NCI-H146 treated with DMSO at 0.1 percent for 48 hours (cell line): Measurements from ENCODE around the gene MRRF.
"Not testable (repeated sequence)": the region's sequence is repeated elsewhere in the genome, so short reads cannot be mapped to it uniquely, and the experiment has no call there.

Experiments
- DNase-seq: peaks from one replicate; lab custom pipeline; 2025; ENCODE audit not compliant: unreplicated experiment; lab: John Stamatoyannopoulos, UW

Gene MRRF

DNA sequence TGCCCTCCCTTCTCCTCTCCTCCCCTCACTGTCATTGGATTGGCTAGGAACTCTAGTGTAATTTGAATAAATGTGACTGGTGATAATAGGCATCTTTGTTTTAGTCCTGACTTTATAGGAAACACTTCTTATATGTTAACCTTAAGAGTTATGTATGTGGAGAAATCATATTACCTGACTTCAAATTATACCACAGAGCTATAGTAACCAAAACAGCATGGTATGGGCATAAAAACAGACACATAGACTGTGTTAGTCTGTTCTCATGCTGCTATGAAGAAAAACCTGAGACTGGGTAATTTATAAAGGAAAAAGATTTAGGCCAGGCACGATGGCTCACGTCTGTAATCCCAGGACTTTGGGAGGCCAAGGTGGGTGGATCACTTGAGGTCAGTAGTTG is 9.4 kb downstream of the MRRF start:
- no peak for DNase-seq

DNA sequence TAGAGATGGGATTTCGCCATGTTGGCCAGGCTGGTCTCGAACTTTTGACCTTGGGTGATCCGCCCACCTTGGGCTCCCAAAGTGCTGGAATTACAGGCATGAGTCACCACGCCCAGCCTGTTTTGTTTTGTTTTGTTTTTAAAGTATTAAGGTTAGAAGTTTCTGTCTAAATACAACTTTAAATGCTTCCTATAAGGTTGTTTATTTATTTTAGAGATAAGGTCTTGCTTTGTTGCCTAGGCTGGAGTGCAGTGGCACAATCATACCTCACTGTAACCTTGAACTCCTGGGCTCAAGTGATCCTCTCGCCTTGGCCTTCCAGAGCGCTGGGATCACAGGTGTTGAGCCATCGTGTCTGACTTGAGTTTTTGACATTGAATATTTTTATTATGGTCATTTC is 11.4 kb downstream of the MRRF start:
- DNase-seq: no peak

DNA sequence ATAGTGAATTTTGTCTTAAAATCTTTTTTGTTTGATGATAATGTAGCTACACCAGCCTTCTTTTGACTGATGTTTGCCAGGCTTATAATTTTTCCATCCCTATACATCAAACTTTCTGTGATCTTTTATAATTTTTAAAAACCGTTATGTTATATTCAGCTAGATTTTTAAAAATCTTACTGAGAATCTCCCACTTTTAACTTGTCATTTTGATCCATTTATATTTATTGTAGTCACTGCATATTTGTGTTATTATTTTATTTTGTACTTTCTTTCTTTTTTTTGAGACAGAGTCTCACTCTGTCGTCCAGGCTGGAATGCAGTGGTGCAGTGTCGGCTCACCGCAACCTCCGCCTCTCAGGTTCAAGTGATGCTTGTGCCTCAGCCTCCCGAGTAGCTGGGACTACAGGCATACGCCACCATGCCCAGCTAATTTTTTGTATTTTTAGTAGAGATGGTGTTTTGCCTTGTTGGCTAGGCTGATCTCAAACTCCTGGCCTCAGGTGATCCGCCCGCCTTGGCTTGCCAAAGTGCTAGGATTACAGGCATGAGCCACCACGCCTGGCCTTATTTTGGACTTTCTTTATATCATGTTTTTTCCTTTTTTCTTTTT is 12.7 kb downstream of the MRRF start:
- no peak for DNase-seq

DNA sequence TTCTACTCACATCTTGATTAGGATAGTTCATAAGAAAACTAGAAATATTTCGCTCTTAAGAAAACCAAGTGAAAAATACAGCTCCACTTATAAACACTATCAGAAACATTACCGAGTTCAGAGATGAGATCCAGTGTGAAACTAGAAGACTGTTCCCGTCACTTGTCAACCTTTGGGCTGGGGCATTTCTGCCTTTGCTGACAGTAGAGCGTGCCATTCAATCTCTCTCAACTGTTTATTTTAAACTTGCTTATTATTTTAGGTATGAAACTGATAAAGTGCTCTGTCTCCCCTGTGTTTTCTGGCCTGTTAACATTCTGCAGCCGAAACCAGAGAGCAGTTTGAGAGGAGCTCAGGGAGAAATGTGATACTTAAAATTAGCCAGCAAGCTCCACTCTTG is 16.7 kb downstream of the MRRF start:
- DNase-seq: no peak

DNA sequence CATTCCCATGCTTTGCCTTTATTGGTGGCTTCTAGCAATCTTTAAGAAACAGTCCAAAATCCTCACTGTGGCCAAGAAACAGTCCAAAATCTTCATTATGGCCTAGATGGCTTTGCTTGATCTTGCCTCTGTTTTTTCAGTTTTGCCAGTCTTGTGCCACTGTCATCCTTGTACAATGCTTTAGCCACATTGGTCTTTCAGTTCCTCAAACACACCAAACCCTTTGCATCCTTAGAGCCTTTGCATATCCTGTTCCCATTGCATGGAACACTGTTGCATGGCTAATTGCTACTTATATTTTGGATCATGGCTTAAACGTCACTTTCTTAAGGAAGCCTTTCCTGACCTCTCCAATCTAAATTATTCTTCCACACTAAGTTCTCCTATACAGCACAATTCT is 22.1 kb downstream of the MRRF start:
- no peak for DNase-seq

DNA sequence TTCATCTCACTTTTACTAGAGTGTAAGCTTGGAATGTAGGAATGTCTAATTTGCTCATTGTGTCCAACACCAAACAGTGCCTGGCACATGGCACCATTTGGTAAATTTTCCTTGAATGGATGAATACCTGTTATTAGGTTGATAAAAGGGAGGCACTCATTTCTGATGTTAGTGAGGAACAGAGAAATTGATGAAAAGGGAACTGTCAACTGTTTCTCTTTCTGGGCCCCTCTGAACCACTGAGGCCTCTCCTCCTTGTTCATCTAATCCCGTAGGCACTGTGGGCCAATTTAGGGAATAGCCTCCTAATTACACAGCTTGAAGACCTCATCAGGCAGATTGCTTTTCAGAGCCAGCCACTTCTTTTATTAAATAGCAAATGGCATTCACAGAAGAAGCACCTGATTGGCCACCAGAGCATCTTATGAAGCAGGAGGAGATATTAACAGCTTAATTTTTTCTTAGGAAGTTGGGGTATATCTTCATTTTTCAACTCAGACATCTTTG is 22.6 kb downstream of the MRRF start:
- DNase-seq: no peak

DNA sequence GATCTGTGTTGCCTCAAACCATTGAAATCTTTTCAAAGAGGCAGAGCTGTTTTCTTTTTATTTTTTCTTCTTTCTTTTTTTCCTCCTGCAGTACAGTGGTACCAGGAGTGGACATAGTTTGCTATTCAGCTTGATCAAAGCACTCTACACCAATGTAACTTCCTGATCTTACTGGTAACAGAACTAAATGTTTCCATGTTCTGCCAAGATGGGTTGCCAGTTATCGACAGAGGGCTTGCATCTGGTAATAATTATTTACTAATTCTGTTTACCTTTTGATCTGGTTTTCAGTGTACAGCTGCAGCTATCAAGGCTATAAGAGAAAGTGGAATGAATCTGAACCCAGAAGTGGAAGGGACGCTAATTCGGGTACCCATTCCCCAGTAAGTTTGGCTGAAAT is 26.8 kb downstream of the MRRF start:
- no peak for DNase-seq

DNA sequence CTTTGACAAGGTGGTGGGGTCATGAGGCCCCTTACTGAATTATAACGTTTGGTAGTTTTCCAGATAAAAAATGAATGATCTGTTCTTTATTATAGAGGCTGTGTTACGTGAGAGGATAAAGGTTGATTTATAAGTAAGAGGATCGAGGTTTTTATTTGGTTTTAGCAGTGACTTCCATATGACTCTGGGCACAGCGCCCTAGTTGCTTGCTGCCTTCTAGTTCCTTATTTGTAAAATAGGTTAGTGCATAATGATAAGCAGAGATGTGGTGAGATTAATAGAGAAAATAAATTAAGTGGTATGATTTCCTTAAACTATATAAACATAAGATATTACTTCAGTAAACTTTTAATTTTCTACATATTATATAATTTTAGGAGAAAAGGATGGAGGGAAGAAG is 29.8 kb downstream of the MRRF start:
- no peak for DNase-seq

DNA sequence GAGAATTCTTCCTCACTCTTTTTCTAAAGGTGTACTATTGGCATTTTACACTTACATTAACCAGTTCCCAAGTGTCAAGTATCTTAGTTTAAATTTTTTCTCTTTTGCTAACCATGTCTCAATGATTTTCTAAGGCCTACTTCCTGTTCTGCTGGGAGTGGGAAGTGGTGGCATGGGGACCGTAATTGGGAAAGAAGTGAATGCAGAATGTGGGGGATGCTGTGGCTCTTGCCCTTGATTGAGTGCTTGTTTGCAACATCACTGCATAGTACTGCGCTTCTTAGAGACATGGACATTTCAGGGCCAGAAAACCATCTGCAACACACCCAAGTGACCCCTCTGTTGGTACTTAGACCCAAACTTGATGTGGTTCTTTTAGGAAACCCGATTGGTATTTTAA is 32.8 kb downstream of the MRRF start:
- no peak for DNase-seq

DNA sequence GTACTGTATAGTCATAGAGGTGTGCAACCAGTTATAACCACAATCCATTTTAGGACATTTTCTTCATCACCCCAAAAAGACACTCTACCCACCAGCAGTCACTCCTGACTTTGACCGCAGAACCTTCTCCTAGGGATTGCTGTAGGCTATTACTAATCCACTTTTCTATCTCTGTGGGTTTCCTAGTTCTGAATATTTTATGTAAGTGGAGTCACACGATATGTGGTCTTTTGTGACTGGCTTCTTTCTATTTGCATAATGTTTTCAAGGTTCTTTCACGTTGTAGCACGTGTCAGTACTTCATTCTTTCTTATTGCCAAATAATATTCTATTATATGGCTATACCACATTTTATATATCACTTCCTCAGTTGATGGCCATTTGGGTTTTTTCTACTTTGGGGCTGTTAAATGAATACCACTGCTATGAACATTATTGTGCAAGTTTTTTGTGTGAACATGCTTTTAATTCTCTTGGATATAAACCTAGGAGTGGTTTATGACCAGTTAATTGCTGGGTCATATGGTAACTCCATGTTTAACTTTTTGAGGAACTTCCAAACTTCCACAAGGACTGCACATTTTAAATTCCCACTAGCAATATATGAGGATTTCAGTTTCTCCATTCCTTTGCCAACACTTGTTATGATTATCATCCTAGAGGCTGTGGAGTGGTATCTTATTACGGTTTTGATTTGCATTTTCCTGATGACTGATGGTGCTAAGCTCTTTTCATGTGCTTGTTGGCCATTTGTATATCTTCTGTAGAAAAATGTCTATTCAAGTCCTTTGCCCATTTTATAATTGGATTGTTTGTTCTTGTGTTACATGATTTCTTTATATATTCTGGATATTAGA is 37.8 kb downstream of the MRRF start:
- no peak for DNase-seq

DNA sequence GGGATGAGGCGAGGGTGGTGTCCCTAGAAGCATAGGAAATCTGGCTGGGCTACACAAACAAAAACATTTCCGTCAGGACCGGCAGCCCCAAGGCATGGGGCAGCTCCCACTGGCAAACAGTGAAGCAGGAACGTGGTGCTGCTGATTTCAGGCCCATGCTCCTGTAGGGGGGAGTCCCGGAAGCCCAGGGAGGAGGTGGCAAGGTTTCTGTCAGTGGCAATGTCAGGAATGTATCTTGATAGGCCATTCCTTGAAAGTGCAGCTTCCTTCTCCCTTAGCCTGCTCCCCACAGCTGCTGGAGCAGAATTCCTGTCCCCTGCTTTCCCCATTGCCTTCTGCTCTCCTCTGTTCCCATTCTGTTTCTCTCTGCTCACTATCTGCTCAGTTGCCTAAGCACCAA is 42.4 kb downstream of the MRRF start:
- DNase-seq: no peak

DNA sequence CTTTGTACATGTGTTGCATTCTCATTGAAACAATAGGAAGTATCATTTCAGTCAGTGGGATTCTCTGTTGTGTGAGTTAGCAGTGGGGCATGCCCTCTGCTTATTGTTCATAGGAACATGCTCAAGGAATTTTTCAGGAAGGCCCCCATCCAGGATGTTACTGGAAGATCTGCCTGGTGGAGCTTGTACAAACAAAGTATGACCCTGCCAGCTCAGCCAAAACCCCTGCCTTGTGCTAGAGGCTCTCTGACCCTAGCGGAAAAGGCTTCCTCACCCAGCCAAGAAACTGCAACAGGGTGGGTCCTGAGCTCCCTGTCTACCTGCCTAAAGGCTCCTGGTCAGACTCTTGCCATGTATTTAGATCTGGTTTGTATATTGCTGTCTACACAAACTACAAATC is 43.2 kb downstream of the MRRF start:
- DNase-seq: no peak

DNA sequence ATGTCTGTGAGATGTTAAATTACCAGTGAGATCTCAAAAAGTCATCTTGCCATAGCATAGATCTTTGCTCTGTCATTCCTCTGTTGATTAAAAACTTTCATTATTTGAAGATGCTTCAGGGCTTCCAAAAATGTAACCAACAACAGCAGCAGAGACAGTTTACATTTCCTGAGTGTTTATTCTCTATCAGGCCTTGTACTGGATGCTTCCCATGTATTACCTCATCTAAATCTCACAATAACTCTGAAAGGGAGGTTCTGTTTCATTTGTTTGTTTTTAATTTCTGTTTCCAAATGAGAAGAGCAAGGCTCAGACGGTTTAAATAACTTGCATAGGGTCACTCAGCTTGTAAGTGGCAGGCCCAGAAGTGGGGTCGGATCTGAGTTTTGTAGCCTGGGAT is 45.2 kb downstream of the MRRF start:
- no peak for DNase-seq

DNA sequence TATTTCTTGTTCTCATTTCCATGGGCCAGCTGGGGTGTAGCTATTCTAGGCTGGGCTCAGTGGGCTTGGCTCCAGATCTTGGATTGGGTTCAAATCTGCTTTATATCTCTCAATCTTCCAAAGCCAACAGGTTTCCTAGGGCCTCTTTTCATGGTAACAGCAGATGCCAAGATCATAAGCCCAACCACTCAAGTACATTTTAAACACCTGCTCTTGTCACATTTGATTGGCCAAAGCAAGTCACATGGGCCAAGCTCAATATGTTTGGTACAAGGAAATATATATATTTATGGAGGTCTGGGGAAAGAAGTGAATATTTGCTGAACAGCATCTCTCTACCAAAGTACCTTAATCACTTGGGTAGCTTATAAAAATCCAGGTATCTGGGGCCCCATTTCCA is 49.5 kb downstream of the MRRF start:
- DNase-seq: no peak

DNA sequence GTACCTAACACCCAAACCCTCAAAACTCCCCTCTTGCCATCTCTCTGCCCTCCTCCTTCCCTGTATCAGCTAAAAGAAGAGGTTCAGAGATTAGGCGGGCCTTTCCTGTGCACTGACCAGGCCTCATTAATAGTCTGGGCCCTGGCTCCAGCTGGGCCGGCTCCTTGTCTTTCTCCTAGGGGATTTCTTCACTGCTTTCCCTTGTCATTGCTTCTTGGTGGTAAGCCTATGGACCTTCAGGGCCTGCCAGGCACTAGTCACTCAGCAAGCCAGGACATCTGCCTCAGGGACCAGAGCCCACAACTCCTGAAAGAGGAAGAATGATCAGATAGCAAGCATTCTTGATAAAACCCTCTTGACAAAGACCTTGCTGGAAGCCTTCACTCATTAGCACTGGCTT is 50.9 kb downstream of the MRRF start:
- DNase-seq: no peak

DNA sequence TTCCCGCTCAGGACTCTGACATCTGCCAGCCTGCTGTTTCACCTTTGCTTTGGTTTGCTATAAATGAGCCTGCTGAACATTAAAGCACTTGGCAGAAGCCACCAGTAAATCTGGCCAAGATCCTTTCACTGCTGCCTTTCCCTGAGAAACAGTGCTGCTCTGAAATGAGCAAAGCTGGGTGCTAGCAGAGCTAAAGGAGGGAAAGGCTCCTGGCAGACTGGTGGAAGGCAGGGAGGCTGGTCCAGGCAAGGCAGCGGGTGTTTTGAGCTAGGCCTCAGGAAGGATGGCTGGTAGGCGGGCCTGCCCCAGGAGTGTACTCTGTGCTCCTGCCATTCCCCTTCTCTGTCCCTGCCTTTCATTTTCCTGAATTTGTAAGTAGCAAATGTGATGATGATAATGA is 53.6 kb downstream of the MRRF start:
- no peak for DNase-seq

DNA sequence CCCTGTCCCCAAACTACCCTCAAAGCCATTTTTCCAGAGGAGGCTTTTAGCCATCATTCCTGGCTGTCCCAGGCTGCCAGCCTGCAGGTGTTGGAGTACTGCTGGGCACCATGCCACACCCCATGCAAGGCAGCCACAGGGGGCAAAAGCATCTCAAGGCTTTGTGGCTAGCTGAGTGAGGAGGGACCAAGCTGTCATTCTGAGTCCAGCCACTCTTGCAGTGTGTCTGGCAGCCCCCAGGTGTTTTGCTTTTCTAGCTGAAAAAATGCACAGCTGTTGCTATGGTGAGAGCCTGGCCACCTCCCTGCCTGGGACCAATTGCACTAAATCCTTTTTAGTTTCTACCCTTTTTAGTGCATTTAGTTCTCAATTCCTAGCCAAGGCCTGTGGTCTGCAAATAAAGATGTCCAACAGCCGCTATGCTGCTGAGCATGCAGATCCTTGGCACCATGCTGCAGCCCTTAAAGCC is 55.8 kb downstream of the MRRF start:
- no peak for DNase-seq

DNA sequence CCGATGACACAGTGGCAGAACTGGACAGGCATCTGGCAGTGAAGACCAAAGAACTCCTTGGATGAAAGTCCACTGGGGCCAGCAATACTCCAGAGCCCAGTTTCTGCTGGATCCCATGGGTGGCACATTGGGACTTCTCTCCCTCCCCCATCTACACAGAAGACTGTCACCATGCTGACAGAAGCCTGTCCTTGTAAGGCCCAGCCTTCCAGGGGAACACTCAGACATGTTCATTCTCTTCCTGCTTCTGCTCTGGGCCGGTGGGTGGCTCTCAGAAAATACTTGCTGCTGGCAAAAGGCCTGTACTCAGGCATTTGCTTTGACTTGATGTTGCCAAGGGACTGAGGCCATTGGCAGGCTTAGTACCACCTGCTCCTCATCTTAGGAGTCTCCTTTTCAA is 57.9 kb downstream of the MRRF start:
- no peak for DNase-seq

DNA sequence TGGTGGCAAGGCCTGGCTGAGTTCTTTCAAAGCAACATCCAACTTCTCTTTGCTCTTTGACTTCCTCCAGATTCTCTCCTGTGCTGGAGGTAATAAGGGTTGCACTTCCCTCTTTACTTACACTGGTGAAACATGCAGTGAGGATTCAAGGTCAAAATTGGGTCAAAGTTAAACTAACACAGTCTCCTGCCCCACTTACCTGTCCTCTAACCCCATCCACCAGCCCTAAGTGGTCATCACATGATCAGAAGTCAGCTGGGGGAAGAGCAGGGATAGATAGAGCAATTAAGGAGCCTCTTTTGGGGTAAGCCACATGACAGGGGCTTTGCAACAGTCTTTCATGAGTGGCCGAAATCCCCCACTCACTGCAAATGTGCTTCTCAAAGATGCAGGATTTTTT is 60.0 kb downstream of the MRRF start:
- not testable (repeated sequence) for DNase-seq

DNA sequence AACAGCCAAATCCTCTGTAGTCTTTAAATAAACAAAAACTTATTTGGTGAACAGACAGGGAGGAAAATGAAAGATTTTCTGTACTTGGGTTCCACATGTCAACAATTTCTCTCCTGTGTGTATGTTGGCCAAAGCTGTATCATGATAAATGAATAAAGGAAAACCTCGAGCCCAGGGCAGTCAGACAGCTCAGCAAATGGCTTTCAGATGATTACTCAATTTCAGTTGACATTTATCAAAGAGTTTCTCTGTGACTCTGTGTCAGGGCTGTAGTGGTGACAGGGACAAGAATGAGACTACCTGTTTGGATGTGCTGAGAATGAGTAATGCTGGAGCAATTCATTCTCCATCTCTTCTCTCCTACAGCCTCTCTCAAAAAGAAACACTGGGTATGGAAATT is 60.4 kb downstream of the MRRF start:
- no peak for DNase-seq

DNA sequence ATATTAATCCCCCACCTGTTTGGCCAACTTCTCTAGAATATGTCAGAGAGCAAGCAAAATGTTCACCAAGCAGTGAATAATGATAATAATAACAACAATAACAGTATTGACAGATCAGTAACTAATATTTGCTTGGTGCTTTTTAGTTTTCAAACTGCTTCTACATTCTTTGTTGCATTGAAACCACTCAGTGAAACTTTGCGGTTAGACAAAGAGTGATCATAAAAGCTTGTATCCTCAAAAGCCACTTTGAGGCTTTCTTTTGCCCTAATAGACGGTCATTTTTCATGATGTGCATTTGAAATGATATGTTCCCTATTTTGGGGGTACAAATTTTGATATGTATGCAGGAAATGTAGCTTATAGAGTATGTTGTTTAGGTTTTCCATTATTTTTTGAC is 62.5 kb downstream of the MRRF start:
- DNase-seq: no peak

DNA sequence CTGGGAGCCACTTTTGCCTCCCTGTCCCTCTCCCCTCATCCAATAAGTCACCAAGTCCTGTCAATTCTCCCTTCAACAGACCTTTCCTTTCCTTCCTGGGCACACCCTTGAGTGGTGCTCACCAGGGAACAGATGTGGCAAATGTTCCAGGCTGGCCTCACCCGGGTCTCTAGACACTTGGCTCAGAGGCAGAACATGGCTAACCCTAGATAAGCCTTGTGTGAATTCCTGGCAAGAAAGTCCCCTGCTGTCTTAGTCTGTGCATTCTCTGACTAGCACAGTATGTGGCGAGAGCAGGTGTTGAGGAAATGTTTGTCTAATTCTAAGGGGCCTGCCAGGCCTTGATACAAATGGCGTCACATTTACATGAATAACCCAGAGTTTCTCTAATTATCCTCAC is 64.9 kb downstream of the MRRF start:
- DNase-seq: peak; percentile 64

DNA sequence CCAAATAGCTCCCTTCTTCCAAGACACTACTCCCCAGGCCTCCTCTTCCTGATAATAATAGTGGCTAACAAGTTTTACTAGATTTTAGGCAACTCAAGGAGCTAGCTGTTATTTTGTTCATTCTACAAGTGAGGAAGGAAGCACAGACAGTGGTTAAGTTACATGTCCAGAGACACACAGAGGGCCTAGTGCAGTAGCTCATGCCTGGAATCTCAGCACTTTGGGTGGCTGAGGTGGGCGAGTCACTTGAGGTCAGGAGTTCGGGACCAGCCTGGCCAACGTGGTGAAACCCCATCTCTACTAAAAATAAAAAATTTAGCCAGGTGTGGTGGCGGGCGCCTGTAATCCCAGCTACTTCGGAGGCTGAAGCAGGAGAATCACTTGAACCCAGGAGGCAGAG is 65.8 kb downstream of the MRRF start:
- not testable (repeated sequence) for DNase-seq
